ENCODE results near the gene CACNA1G.
A peak's percentile ranks its signal among the peaks of the same experiment; 100 is the strongest.

The CACNA1G gene

GRCh38 chr17:50549256-50549941 lies 11.1 kb upstream of the CACNA1G start:
- no peak for DNase-seq

- DNase-seq, result no peak
These were observed 10.5 kb upstream of the CACNA1G start for GRCh38 chr17:50549969-50550368.

- no peak for DNase-seq
These were observed 9.7 kb upstream of the CACNA1G start for GRCh38 chr17:50550661-50551432.

- no peak for DNase-seq
These were observed 9.1 kb upstream of the CACNA1G start for GRCh38 chr17:50551433-50551815.

- no peak for DNase-seq
These were observed 8.6 kb upstream of the CACNA1G start for GRCh38 chr17:50551884-50552283.

- DNase-seq, result no peak
These were observed 6.3 kb upstream of the CACNA1G start for GRCh38 chr17:50554201-50554600.

GRCh38 chr17:50556803-50557202 lies 3.7 kb upstream of the CACNA1G start:
- DNase-seq, result no peak

- DNase-seq, result no peak
These were observed 2.9 kb upstream of the CACNA1G start for GRCh38 chr17:50557630-50558029.

GRCh38 chr17:50558091-50558490 lies 2.4 kb upstream of the CACNA1G start:
- no peak for DNase-seq

GRCh38 chr17:50558581-50558940 lies 2.0 kb upstream of the CACNA1G start:
- no peak for DNase-seq

- DNase-seq, result peak; percentile 22
These were observed 1.4 kb upstream of the CACNA1G start for GRCh38 chr17:50558941-50559614.

GRCh38 chr17:50559674-50560184 lies 786 bp upstream of the CACNA1G start:
- DNase-seq, result peak; percentile 41

GRCh38 chr17:50560931-50561745 lies 623 bp downstream of the CACNA1G start:
- no peak for DNase-seq

- DNase-seq, result no peak
These were observed 1.2 kb downstream of the CACNA1G start for GRCh38 chr17:50561746-50562141.

- no peak for DNase-seq
These were observed 2.0 kb downstream of the CACNA1G start for GRCh38 chr17:50562242-50563091.

GRCh38 chr17:50563092-50563511 lies 2.6 kb downstream of the CACNA1G start:
- no peak for DNase-seq

- DNase-seq, result no peak
These were observed 4.4 kb downstream of the CACNA1G start for GRCh38 chr17:50564916-50565315.

GRCh38 chr17:50565402-50566350 lies 5.2 kb downstream of the CACNA1G start:
- DNase-seq, result no peak

GRCh38 chr17:50566886-50567285 lies 6.4 kb downstream of the CACNA1G start:
- DNase-seq, result no peak

- DNase-seq, result no peak
These were observed 8.1 kb downstream of the CACNA1G start for GRCh38 chr17:50568659-50569058.

- DNase-seq, result no peak
These were observed 9.1 kb downstream of the CACNA1G start for GRCh38 chr17:50569592-50569991.

Data from stimulated activated CD4-positive, alpha-beta T cell treated with anti-CD3 and anti-CD28 coated beads, Interleukin-1b, Interleukin-23, amount 100 ng/mL, for 48 hours (primary cell).